Ishikawa (cell line): ENCODE measurements around the gene PTCH1.

Source experiments
- CEBPB ChIP-seq: IDR thresholded peaks from 2 replicates; pipeline ENCODE4 v1.6.1; 2012
- CREB1 ChIP-seq: IDR thresholded peaks from 2 replicates; pipeline ENCODE4 v1.6.1; 2012; ENCODE audit warnings: low read depth
- EGR1 ChIP-seq: IDR thresholded peaks from 2 replicates; pipeline ENCODE4 v1.6.1; 2012
- EP300 ChIP-seq: IDR thresholded peaks from 2 replicates; pipeline ENCODE4 v1.6.1; 2012; ENCODE audit warnings: borderline replicate concordance
- FOXM1 ChIP-seq: IDR thresholded peaks from 2 replicates; pipeline ENCODE4 v1.6.1; 2012; ENCODE audit warnings: low read depth, borderline replicate concordance
- MAX ChIP-seq: IDR thresholded peaks from 2 replicates; pipeline ENCODE4 v1.6.1; 2012
- NFIC ChIP-seq: IDR thresholded peaks from 2 replicates; pipeline ENCODE4 v1.6.1; 2012
- RAD21 ChIP-seq: IDR thresholded peaks from 2 replicates; pipeline ENCODE4 v1.6.1; 2012; ENCODE audit warnings: low read depth
- REST ChIP-seq: IDR thresholded peaks from 2 replicates; pipeline ENCODE4 v1.6.1; 2012; ENCODE audit warnings: low read depth, mild to moderate bottlenecking
- TAF1 ChIP-seq: IDR thresholded peaks from 2 replicates; pipeline ENCODE4 v1.6.1; 2012; ENCODE audit warnings: low read depth, mild to moderate bottlenecking
- TCF12 ChIP-seq: IDR thresholded peaks from 2 replicates; pipeline ENCODE4 v1.6.1; 2012; ENCODE audit warnings: low read depth
- TEAD4 ChIP-seq: IDR thresholded peaks from 2 replicates; pipeline ENCODE4 v1.6.1; 2012
- USF1 ChIP-seq: IDR thresholded peaks from 2 replicates; pipeline ENCODE4 v1.6.1; 2012
- YY1 ChIP-seq: IDR thresholded peaks from 2 replicates; pipeline ENCODE4 v1.6.1; 2012; ENCODE audit warnings: low read depth
- ZBTB7A ChIP-seq: IDR thresholded peaks from 2 replicates; pipeline ENCODE4 v1.6.1; 2012; ENCODE audit warnings: low read depth

The PTCH1 gene

GRCh38 chr9:95409650-95410426 is 106.9 kb downstream of the PTCH1 start:
- TF ChIP-seq EGR1: no peak
- peak; percentile 76 for TF ChIP-seq CEBPB

- TF ChIP-seq YY1 (no peak), REST (no peak), CEBPB (no peak), EGR1 (no peak), TEAD4 (no peak), TAF1 (no peak), NFIC (no peak), CREB1 (no peak), ZBTB7A (no peak), USF1 (no peak), FOXM1 (no peak), TCF12 (no peak), MAX (no peak), EP300 (no peak), RAD21 (no peak)
Measured at GRCh38 chr9:95407524-95407923, 109.2 kb downstream of the PTCH1 start.

- TF ChIP-seq RAD21: no peak
- no peak for TF ChIP-seq ZBTB7A
- TF ChIP-seq USF1: no peak
- no peak for TF ChIP-seq EP300
- TF ChIP-seq CEBPB: no peak
- no peak for TF ChIP-seq FOXM1
Measured at GRCh38 chr9:95406121-95406520, 110.7 kb downstream of the PTCH1 start.

GRCh38 chr9:95399261-95399660 is 117.5 kb downstream of the PTCH1 start:
- TF ChIP-seq CEBPB (no peak), EGR1 (no peak), CREB1 (no peak), TCF12 (no peak), REST (no peak), USF1 (no peak), YY1 (no peak), EP300 (no peak), RAD21 (no peak), NFIC (no peak), ZBTB7A (no peak), MAX (no peak)
